ENCODE data around the gene PITX3.

The PITX3 gene

GRCh38 chr10:102211615-102212299 is 29.6 kb downstream of the PITX3 start:
- TF ChIP-seq ZNF70 (CRISPR knock-in tag; IDR thresholded peaks at IDR 0.05), result no peak
- ATAC-seq, result no peak

GRCh38 chr10:102208311-102209035 is 32.8 kb downstream of the PITX3 start:
- TF ChIP-seq TOX (CRISPR knock-in tag; IDR thresholded peaks at IDR 0.05; ENCODE audit: borderline replicate concordance), result no peak
- TF ChIP-seq TCF4 (CRISPR knock-in tag; IDR thresholded peaks at IDR 0.05; ENCODE audit: borderline replicate concordance), result peak; percentile 33; the same call in 1 of the 2 replicates
- peak; percentile 65 for ATAC-seq

- ATAC-seq, result no peak
- TF ChIP-seq ZNF565 (CRISPR knock-in tag; conservative IDR thresholded peaks at IDR 0.05; ENCODE audit: low read depth) (no peak), OSR1 (CRISPR knock-in tag; IDR thresholded peaks at IDR 0.05) (no peak), ESRRG (CRISPR knock-in tag; IDR thresholded peaks at IDR 0.05) (no peak), TCF4 (CRISPR knock-in tag; IDR thresholded peaks at IDR 0.05; ENCODE audit: borderline replicate concordance) (no peak), ZFP3 (CRISPR knock-in tag; IDR thresholded peaks at IDR 0.05) (no peak), CSRNP3 (CRISPR knock-in tag; IDR thresholded peaks at IDR 0.05) (no peak), ZC3H10 (CRISPR knock-in tag; IDR thresholded peaks at IDR 0.05) (no peak), PPARA (CRISPR knock-in tag; IDR thresholded peaks at IDR 0.05; ENCODE audit: borderline replicate concordance) (no peak)
Measured at GRCh38 chr10:102202386-102202785, 38.9 kb downstream of the PITX3 start.

GRCh38 chr10:102200751-102201640 is 40.3 kb downstream of the PITX3 start:
- ATAC-seq, result no peak
- no peak for TF ChIP-seq ISL1 (CRISPR knock-in tag; IDR thresholded peaks at IDR 0.05)
- TF ChIP-seq SNAI2 (CRISPR knock-in tag; IDR thresholded peaks at IDR 0.05), result no peak
- no peak for TF ChIP-seq RARB (CRISPR knock-in tag; IDR thresholded peaks at IDR 0.05)
- TF ChIP-seq CSRNP3 (CRISPR knock-in tag; IDR thresholded peaks at IDR 0.05), result no peak
- TF ChIP-seq ZFP3 (CRISPR knock-in tag; IDR thresholded peaks at IDR 0.05), result no peak
- TF ChIP-seq ZFP30 (CRISPR knock-in tag; IDR thresholded peaks at IDR 0.05), result no peak
- no peak for TF ChIP-seq BACH2 (CRISPR knock-in tag; IDR thresholded peaks at IDR 0.05; ENCODE audit: borderline replicate concordance)
- TF ChIP-seq ZNF565 (CRISPR knock-in tag; conservative IDR thresholded peaks at IDR 0.05; ENCODE audit: low read depth), result no peak
- no peak for TF ChIP-seq PPARA (CRISPR knock-in tag; IDR thresholded peaks at IDR 0.05; ENCODE audit: borderline replicate concordance)

GRCh38 chr10:102198027-102198426 is 43.3 kb downstream of the PITX3 start:
- TF ChIP-seq ARNTL (CRISPR knock-in tag; IDR thresholded peaks at IDR 0.05; ENCODE audit: borderline replicate concordance, low read depth), result no peak
- no peak for TF ChIP-seq BACH2 (CRISPR knock-in tag; IDR thresholded peaks at IDR 0.05; ENCODE audit: borderline replicate concordance)
- no peak for TF ChIP-seq PPARA (CRISPR knock-in tag; IDR thresholded peaks at IDR 0.05; ENCODE audit: borderline replicate concordance)
- no peak for TF ChIP-seq CREB5 (CRISPR knock-in tag; IDR thresholded peaks at IDR 0.05; ENCODE audit: low read depth)
- TF ChIP-seq ESRRG (CRISPR knock-in tag; IDR thresholded peaks at IDR 0.05), result no peak
- TF ChIP-seq ZNF8 (CRISPR knock-in tag; IDR thresholded peaks at IDR 0.05), result no peak
- ATAC-seq, result no peak

GRCh38 chr10:102196893-102197292 is 44.4 kb downstream of the PITX3 start:
- no peak for TF ChIP-seq ZNF70 (CRISPR knock-in tag; IDR thresholded peaks at IDR 0.05)
- no peak for TF ChIP-seq TOX (CRISPR knock-in tag; IDR thresholded peaks at IDR 0.05; ENCODE audit: borderline replicate concordance)
- no peak for TF ChIP-seq RARB (CRISPR knock-in tag; IDR thresholded peaks at IDR 0.05)
- TF ChIP-seq ZFP30 (CRISPR knock-in tag; IDR thresholded peaks at IDR 0.05), result no peak
- TF ChIP-seq GLIS3 (CRISPR knock-in tag; IDR thresholded peaks at IDR 0.05), result no peak
- TF ChIP-seq CSDC2 (CRISPR knock-in tag; IDR thresholded peaks at IDR 0.05), result no peak
- ATAC-seq, result no peak

Data from SK-N-SH treated with all-trans-retinoic acid at 6 μM for 48 hours (cell line).